Glutamatergic neuron (in vitro differentiated cells): Measurements from ENCODE around the gene C6orf52. TPM values are rescaled to one million over a fixed set of nuclear protein-coding genes. Genes with fewer than 3 reads are reported as not detected.
"Not testable (repeated sequence)": the region's sequence is repeated elsewhere in the genome, so short reads cannot be mapped to it uniquely, and the experiment has no call there.

Experiments used
- DNase-seq: peaks from one replicate; pipeline ENCODE4 v3.0.0; 2022
- H3K27ac Mint-ChIP-seq: one replicate; pipeline ENCODE4 v1.8.0; 2020; ENCODE audit warnings: mild to moderate bottlenecking, mixed read lengths, inconsistent platforms; ENCODE audit not compliant: unreplicated experiment
- H3K27me3 Mint-ChIP-seq: one replicate; pipeline ENCODE4 v1.8.0; 2020; ENCODE audit warnings: mild to moderate bottlenecking, moderate library complexity, mixed read lengths, inconsistent platforms; ENCODE audit not compliant: unreplicated experiment
- H3K36me3 Mint-ChIP-seq: one replicate; pipeline ENCODE4 v1.8.0; 2020; ENCODE audit warnings: mild to moderate bottlenecking, mixed read lengths, inconsistent platforms; ENCODE audit not compliant: unreplicated experiment
- H3K4me1 Mint-ChIP-seq: one replicate; pipeline ENCODE4 v1.8.0; 2020; ENCODE audit warnings: mild to moderate bottlenecking, low read depth, mixed read lengths, inconsistent platforms; ENCODE audit not compliant: unreplicated experiment
- H3K4me3 Mint-ChIP-seq: one replicate; pipeline ENCODE4 v1.8.0; 2020; ENCODE audit warnings: mild to moderate bottlenecking, mixed read lengths, inconsistent platforms; ENCODE audit not compliant: unreplicated experiment
- H3K9me3 Mint-ChIP-seq: one replicate; pipeline ENCODE4 v1.8.0; 2020; ENCODE audit warnings: mild to moderate bottlenecking, moderate library complexity, mixed read lengths, inconsistent platforms; ENCODE audit not compliant: unreplicated experiment
- total RNA-seq: library from RNA; stranded (reverse); fragmentation: NEBNext Ultra II Directional; extraction: Animal tissue kit (Norgen Biotek cat#: 25700); gene quantifications from one replicate; pipeline ENCODE4 v1.2.1, GENCODE V29; 2021; ENCODE audit not compliant: unreplicated experiment
- TF ChIP-seq, protein P1 (sequence below): fragments of 200-600 bp; sonication (generic); IDR thresholded peaks from one replicate; pipeline ENCODE4 v1.5.0; 2021; ENCODE audit not compliant: partially characterized antibody, unreplicated experiment

C6orf52 gene
- total RNA-seq, 1 donor from 2014 or later = 4.1 TPM

DNA sequence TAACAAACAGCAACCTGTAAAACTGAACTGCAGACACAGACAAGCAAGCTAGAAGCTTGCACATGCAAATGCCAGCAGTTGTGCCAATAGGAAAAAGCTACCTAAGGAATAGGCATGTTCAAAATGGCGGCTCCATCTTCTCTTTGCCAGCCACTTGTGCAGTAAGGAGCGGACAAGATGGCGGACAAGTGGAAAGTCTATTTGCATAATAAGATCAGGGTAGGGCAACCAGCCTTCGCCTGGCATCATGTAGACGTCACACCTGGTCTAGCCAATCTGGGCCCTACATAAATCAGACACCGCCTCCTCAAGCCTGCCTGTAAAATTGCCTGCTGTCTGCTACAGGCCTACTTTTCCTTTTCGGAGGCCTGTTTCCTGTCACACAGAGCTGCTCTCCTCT lies 18.0 kb downstream of the C6orf52 start:
- DNase-seq = no peak
- H3K4me3 Mint-ChIP-seq = no peak overlapping the region
- no peaks in the 10 kb centered on the region for H3K9me3 Mint-ChIP-seq
- H3K4me1 Mint-ChIP-seq = no peaks in the 10 kb centered on the region
- no peak overlapping the region for H3K27ac Mint-ChIP-seq
- no peaks in the 10 kb centered on the region for H3K27me3 Mint-ChIP-seq
- TF ChIP-seq, protein P1, sequence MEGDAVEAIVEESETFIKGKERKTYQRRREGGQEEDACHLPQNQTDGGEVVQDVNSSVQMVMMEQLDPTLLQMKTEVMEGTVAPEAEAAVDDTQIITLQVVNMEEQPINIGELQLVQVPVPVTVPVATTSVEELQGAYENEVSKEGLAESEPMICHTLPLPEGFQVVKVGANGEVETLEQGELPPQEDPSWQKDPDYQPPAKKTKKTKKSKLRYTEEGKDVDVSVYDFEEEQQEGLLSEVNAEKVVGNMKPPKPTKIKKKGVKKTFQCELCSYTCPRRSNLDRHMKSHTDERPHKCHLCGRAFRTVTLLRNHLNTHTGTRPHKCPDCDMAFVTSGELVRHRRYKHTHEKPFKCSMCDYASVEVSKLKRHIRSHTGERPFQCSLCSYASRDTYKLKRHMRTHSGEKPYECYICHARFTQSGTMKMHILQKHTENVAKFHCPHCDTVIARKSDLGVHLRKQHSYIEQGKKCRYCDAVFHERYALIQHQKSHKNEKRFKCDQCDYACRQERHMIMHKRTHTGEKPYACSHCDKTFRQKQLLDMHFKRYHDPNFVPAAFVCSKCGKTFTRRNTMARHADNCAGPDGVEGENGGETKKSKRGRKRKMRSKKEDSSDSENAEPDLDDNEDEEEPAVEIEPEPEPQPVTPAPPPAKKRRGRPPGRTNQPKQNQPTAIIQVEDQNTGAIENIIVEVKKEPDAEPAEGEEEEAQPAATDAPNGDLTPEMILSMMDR = no peak
- H3K36me3 Mint-ChIP-seq = peaks cover 4% of the 10 kb centered on the region

DNA sequence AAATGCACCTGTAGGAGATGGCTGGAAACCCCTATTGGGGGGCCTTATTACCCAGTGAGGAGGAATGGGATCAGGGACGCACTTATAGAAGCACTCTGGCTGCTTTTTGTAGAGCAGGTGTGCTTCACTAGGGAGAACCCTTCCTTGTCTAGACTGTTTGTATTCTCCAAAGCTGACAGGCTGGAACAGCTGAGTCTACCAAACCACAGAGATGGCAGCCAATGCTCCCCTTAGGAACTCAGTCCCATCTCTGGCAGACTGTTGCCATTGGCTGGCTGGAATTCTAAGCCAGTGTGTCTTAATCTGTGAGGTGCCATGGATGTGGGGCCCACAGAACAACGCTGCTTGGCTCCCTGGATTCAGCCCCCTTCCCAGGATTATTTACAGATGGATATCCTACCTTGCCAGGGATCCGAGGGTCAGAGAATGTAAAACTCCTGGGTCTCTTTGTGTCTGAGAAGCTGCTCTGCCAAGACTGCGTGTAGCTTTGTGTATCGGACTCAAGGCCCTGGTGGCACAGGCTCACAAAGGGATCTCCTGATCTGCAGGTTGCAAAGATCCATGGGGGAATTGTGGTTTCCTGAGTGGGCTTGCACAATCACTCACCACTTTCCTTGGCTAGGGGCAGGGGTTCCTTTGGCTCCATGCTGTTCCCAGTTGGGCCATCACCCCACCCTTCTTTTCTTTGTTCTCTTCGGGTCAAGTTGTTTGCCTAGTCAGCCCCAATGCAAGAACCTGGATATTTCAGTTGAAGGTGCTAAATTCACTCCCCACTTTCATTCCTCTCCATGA lies 26.1 kb downstream of the C6orf52 start:
- H3K27ac Mint-ChIP-seq = no peak overlapping the region
- H3K4me3 Mint-ChIP-seq = no peak overlapping the region
- no peak for DNase-seq
- TF ChIP-seq, protein P1 = no peak
- no peaks in the 10 kb centered on the region for H3K27me3 Mint-ChIP-seq
- peaks cover 15% of the 10 kb centered on the region for H3K36me3 Mint-ChIP-seq
- peaks cover 2% of the 10 kb centered on the region for H3K9me3 Mint-ChIP-seq
- H3K4me1 Mint-ChIP-seq = no peaks in the 10 kb centered on the region

DNA sequence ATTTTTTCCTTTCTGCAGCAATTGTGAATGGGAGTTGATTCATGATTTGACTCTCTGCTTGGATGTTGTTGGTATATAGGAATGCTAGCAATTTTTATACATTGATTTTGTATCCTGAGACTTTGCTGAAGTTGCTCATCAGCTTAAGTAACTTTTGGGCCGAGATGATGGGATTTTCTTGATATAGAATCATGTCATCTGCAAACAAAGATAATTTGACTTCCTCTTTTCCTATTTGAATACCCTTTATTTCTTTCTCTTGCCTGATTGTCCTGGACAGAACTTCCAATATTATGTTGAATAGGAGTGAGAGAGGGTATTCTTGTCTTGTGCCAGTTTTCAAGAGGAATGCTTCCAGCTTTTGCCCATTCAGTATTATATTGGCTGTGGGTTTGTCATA lies 28.8 kb downstream of the C6orf52 start:
- not testable (repeated sequence) for H3K27ac Mint-ChIP-seq, DNase-seq, H3K4me1 Mint-ChIP-seq, H3K27me3 Mint-ChIP-seq, H3K4me3 Mint-ChIP-seq, H3K9me3 Mint-ChIP-seq
- peaks cover 15% of the 10 kb centered on the region for H3K36me3 Mint-ChIP-seq

DNA sequence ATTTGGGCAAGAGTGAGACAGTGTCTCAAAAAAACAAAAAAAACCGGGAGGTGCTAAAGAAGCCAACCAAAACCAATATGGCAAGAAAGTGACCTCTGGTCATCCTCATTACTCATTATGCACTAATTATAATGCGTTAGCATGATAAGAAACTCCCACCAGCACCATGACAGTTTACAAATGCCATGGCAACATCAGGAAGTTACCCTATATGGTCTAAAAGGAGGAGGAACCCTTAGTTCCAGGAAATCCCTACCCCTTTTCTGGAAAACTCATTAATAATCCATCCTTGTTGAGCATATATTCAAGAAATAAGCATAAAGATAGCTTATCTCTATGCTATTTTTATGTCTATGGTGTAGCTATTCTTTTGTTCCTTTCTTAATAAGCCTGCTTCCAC lies 31.7 kb downstream of the C6orf52 start:
- H3K36me3 Mint-ChIP-seq = peaks cover 15% of the 10 kb centered on the region
- H3K9me3 Mint-ChIP-seq = peaks cover 4% of the 10 kb centered on the region
- no peak overlapping the region for H3K4me3 Mint-ChIP-seq
- peaks cover 2% of the 10 kb centered on the region for H3K27me3 Mint-ChIP-seq
- no peak for DNase-seq
- TF ChIP-seq, protein P1 = no peak
- no peaks in the 10 kb centered on the region for H3K4me1 Mint-ChIP-seq
- H3K27ac Mint-ChIP-seq = no peak overlapping the region

- TF ChIP-seq, protein P1 = no peak
- Mint-ChIP-seq H3K27me3 (peaks cover 2% of the 10 kb centered on the region), H3K4me3 (no peak overlapping the region), H3K36me3 (peaks cover 15% of the 10 kb centered on the region), H3K27ac (no peak overlapping the region), H3K4me1 (no peaks in the 10 kb centered on the region), H3K9me3 (peaks cover 4% of the 10 kb centered on the region)
- DNase-seq = no peak
These were observed 32.2 kb downstream of the C6orf52 start for GRCh38 chr6:10662207-10662606.

GRCh38 chr6:10660431-10661191 lies 33.8 kb downstream of the C6orf52 start:
- H3K9me3 Mint-ChIP-seq, H3K27me3 Mint-ChIP-seq, H3K4me1 Mint-ChIP-seq, DNase-seq: not testable (repeated sequence)
- Mint-ChIP-seq H3K36me3 (peaks cover 14% of the 10 kb centered on the region), H3K27ac (peak overlapping the region; percentile 33), H3K4me3 (peak overlapping the region; percentile 81)
